ENCODE results near the gene HGFAC. TPM values are rescaled to one million over a fixed set of nuclear protein-coding genes. Genes with fewer than 3 reads are reported as not detected.

HGFAC gene
- total RNA-seq, 1 experiment from 2014 or later = 0.20 TPM

DNA sequence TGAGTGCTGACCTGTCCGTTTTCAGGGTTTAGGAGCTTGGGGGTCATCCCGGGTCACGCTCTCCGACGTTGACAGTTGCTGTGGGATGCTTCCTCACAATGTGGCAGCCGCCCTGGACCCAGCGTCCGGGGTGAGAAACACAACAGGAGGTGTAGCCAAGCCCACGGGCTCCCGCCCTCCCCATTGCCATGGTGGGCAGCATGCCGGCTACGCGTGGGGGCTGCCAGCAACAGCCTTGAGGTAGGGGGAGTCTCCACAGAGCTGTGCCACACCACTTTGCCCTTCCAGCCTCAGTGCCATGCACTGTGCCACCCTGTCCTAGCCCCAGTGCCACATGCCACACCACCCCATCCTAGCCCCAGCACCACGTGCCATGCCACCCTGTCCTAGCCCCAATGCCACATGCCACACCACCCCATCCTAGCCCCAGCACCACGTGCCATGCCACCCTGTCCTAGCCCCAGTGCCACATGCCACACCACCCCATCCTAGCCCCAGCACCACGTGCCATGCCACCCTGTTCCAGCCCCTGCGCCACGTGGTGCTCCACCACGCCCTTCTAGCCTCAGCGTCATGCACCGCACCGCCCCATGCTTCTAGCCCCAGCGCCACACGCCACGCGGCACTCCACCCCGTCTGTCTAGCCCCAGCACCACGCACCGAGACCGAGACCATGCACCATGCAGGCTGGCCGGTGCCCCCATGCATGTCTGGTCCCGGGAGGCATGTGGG is 8.5 kb upstream of the HGFAC start (continued):
- TF ChIP-seq, protein P1, sequence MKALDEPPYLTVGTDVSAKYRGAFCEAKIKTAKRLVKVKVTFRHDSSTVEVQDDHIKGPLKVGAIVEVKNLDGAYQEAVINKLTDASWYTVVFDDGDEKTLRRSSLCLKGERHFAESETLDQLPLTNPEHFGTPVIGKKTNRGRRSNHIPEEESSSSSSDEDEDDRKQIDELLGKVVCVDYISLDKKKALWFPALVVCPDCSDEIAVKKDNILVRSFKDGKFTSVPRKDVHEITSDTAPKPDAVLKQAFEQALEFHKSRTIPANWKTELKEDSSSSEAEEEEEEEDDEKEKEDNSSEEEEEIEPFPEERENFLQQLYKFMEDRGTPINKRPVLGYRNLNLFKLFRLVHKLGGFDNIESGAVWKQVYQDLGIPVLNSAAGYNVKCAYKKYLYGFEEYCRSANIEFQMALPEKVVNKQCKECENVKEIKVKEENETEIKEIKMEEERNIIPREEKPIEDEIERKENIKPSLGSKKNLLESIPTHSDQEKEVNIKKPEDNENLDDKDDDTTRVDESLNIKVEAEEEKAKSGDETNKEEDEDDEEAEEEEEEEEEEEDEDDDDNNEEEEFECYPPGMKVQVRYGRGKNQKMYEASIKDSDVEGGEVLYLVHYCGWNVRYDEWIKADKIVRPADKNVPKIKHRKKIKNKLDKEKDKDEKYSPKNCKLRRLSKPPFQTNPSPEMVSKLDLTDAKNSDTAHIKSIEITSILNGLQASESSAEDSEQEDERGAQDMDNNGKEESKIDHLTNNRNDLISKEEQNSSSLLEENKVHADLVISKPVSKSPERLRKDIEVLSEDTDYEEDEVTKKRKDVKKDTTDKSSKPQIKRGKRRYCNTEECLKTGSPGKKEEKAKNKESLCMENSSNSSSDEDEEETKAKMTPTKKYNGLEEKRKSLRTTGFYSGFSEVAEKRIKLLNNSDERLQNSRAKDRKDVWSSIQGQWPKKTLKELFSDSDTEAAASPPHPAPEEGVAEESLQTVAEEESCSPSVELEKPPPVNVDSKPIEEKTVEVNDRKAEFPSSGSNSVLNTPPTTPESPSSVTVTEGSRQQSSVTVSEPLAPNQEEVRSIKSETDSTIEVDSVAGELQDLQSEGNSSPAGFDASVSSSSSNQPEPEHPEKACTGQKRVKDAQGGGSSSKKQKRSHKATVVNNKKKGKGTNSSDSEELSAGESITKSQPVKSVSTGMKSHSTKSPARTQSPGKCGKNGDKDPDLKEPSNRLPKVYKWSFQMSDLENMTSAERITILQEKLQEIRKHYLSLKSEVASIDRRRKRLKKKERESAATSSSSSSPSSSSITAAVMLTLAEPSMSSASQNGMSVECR (CRISPR knock-in tag; IDR thresholded peaks at IDR 0.05; ENCODE audit: borderline replicate concordance) = no peak
- TF ChIP-seq EMX1 (CRISPR knock-in tag; IDR thresholded peaks at IDR 0.05) (no peak), NFE2L1 (CRISPR knock-in tag; IDR thresholded peaks at IDR 0.05) (no peak), FOXJ3 (CRISPR knock-in tag; IDR thresholded peaks at IDR 0.05; ENCODE audit: borderline replicate concordance) (no peak)
- TF ChIP-seq, protein P2, sequence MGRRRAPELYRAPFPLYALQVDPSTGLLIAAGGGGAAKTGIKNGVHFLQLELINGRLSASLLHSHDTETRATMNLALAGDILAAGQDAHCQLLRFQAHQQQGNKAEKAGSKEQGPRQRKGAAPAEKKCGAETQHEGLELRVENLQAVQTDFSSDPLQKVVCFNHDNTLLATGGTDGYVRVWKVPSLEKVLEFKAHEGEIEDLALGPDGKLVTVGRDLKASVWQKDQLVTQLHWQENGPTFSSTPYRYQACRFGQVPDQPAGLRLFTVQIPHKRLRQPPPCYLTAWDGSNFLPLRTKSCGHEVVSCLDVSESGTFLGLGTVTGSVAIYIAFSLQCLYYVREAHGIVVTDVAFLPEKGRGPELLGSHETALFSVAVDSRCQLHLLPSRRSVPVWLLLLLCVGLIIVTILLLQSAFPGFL (CRISPR knock-in tag; IDR thresholded peaks at IDR 0.05; ENCODE audit: borderline replicate concordance) = no peak

DNA sequence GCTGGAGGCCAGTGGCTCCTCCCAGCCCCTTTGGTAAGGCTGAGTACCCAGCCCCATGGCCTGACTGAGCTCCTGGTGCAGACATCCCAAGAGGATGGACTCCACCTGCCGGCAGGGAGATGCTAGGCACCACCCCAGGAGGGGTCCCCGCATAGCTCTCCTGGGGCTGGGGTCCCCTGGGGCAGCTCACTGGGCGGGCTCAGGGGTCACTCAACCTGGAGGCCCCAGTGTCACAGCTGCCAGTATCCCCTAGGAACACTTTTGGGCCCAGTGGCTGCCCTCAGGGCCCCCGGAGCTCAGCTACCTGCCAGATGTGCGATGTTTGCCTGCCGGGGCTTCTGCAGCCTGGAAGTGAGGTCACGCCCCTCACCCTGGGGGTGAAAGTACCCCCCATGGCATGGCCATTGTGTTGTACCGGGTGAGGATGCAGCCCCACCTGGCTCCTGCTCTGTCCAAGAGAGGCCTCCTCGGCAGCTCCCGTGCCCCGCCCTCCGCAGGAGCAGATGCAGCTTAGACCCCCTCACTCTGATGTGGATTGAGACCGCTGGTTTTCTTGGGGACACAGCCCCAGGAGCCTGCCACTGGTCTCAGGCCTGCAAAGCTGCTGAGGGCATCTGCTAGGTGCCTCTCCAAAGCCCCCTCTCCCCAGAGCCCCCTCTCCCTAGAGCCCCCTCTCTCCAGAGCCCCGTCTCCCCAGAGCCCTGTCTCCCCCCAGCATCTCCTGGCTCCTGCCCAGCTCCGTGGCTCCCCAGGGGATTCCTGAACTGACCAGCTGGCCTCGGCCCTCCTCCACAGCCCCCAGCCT is 6.7 kb upstream of the HGFAC start:
- no peak overlapping the region for H3K27ac Mint-ChIP-seq
- DNase-seq (ENCODE audit: low spot score) (peak; percentile 36), ATAC-seq (peak; percentile 69)
- no peaks in the 10 kb centered on the region for H3K36me3 Mint-ChIP-seq
- no peaks in the 10 kb centered on the region for H3K4me1 Mint-ChIP-seq
- ChIA-PET CTCF (interaction anchor here (0.5 to 2.9 kb wide), 46 partner anchors 8 to 508 kb away, joined by 3 to 51 read pairs (median 4); partner anchors contain the start of gene DOK7), POLR2A (interaction anchor here (0.8 kb wide), 1 partner anchor 20 kb away, joined by 3 read pairs; no protein-coding TSS in a partner anchor)
- no peaks in the 10 kb centered on the region for H3K27me3 Mint-ChIP-seq (ENCODE audit: low read depth)
- no peak overlapping the region for H3K4me3 Mint-ChIP-seq
- no peaks in the 10 kb centered on the region for H3K9me3 Mint-ChIP-seq
- TF ChIP-seq NFYB (CRISPR knock-in tag; conservative IDR thresholded peaks at IDR 0.05; ENCODE audit: low read depth) = no peak
- peak; percentile 97 for TF ChIP-seq ZNF423 (CRISPR knock-in tag; IDR thresholded peaks at IDR 0.05)
- TF ChIP-seq, protein P3, sequence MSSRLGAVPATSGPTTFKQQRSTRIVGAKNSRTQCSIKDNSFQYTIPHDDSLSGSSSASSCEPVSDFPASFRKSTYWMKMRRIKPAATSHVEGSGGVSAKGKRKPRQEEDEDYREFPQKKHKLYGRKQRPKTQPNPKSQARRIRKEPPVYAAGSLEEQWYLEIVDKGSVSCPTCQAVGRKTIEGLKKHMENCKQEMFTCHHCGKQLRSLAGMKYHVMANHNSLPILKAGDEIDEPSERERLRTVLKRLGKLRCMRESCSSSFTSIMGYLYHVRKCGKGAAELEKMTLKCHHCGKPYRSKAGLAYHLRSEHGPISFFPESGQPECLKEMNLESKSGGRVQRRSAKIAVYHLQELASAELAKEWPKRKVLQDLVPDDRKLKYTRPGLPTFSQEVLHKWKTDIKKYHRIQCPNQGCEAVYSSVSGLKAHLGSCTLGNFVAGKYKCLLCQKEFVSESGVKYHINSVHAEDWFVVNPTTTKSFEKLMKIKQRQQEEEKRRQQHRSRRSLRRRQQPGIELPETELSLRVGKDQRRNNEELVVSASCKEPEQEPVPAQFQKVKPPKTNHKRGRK (CRISPR knock-in tag; IDR thresholded peaks at IDR 0.05; ENCODE audit: borderline replicate concordance) = no peak
- TF ChIP-seq, protein P4, sequence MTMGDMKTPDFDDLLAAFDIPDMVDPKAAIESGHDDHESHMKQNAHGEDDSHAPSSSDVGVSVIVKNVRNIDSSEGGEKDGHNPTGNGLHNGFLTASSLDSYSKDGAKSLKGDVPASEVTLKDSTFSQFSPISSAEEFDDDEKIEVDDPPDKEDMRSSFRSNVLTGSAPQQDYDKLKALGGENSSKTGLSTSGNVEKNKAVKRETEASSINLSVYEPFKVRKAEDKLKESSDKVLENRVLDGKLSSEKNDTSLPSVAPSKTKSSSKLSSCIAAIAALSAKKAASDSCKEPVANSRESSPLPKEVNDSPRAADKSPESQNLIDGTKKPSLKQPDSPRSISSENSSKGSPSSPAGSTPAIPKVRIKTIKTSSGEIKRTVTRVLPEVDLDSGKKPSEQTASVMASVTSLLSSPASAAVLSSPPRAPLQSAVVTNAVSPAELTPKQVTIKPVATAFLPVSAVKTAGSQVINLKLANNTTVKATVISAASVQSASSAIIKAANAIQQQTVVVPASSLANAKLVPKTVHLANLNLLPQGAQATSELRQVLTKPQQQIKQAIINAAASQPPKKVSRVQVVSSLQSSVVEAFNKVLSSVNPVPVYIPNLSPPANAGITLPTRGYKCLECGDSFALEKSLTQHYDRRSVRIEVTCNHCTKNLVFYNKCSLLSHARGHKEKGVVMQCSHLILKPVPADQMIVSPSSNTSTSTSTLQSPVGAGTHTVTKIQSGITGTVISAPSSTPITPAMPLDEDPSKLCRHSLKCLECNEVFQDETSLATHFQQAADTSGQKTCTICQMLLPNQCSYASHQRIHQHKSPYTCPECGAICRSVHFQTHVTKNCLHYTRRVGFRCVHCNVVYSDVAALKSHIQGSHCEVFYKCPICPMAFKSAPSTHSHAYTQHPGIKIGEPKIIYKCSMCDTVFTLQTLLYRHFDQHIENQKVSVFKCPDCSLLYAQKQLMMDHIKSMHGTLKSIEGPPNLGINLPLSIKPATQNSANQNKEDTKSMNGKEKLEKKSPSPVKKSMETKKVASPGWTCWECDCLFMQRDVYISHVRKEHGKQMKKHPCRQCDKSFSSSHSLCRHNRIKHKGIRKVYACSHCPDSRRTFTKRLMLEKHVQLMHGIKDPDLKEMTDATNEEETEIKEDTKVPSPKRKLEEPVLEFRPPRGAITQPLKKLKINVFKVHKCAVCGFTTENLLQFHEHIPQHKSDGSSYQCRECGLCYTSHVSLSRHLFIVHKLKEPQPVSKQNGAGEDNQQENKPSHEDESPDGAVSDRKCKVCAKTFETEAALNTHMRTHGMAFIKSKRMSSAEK (CRISPR knock-in tag; IDR thresholded peaks at IDR 0.05; ENCODE audit: borderline replicate concordance) = no peak
- no peak for TF ChIP-seq RORB (CRISPR knock-in tag; IDR thresholded peaks at IDR 0.05)
- TF ChIP-seq ZNF219 (CRISPR knock-in tag; IDR thresholded peaks at IDR 0.05; ENCODE audit: borderline replicate concordance) = no peak
- TF ChIP-seq, protein P5, sequence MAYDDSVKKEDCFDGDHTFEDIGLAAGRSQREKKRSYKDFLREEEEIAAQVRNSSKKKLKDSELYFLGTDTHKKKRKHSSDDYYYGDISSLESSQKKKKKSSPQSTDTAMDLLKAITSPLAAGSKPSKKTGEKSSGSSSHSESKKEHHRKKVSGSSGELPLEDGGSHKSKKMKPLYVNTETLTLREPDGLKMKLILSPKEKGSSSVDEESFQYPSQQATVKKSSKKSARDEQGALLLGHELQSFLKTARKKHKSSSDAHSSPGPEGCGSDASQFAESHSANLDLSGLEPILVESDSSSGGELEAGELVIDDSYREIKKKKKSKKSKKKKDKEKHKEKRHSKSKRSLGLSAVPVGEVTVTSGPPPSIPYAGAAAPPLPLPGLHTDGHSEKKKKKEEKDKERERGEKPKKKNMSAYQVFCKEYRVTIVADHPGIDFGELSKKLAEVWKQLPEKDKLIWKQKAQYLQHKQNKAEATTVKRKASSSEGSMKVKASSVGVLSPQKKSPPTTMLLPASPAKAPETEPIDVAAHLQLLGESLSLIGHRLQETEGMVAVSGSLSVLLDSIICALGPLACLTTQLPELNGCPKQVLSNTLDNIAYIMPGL (CRISPR knock-in tag; IDR thresholded peaks at IDR 0.05) = 0 out of 2 replicates have a peak, but pooled peaks have one; percentile 49

Measured in WTC11 (cell line).